Activated CD8-positive, alpha-beta memory T cell treated with anti-CD3 and anti-CD28 coated beads, Interleukin-2, amount 50 U/mL, for 1 hour (primary cell): Measurements from ENCODE around the gene CTNNA3.

Source experiments
- DNase-seq: peaks from one replicate; pipeline ENCODE4 v3.0.0-alpha.2; 2020; ENCODE audit errors: extremely low read depth

Gene CTNNA3

GRCh38 chr10:66218981-66219587, 1476.9 kb downstream of the CTNNA3 start:
- no peak for DNase-seq

- no peak for DNase-seq
Observed at GRCh38 chr10:66218289-66218688, 1477.7 kb downstream of the CTNNA3 start.

- DNase-seq, result no peak
Observed at GRCh38 chr10:66215920-66216319, 1480.1 kb downstream of the CTNNA3 start.

- no peak for DNase-seq
Observed at GRCh38 chr10:66214721-66215404, 1481.1 kb downstream of the CTNNA3 start.

GRCh38 chr10:66209025-66209424, 1487.0 kb downstream of the CTNNA3 start:
- DNase-seq, result no peak

GRCh38 chr10:66204838-66205237, 1491.2 kb downstream of the CTNNA3 start:
- no peak for DNase-seq

- DNase-seq, result no peak
Observed at GRCh38 chr10:66202101-66202500, 1493.9 kb downstream of the CTNNA3 start.

GRCh38 chr10:66192162-66192831, 1503.7 kb downstream of the CTNNA3 start:
- no peak for DNase-seq

- DNase-seq, result no peak
Observed at GRCh38 chr10:66190413-66190812, 1505.6 kb downstream of the CTNNA3 start.

GRCh38 chr10:66189271-66189670, 1506.7 kb downstream of the CTNNA3 start:
- DNase-seq, result no peak

GRCh38 chr10:66187053-66187733, 1508.8 kb downstream of the CTNNA3 start:
- DNase-seq, result no peak

- no peak for DNase-seq
Observed at GRCh38 chr10:66183028-66183427, 1513.0 kb downstream of the CTNNA3 start.

GRCh38 chr10:66180581-66181318, 1515.2 kb downstream of the CTNNA3 start:
- DNase-seq, result no peak

- DNase-seq, result no peak
Observed at GRCh38 chr10:66180021-66180420, 1516.0 kb downstream of the CTNNA3 start.

- DNase-seq, result no peak
Observed at GRCh38 chr10:66176772-66177171, 1519.2 kb downstream of the CTNNA3 start.

- no peak for DNase-seq
Observed at GRCh38 chr10:66167816-66168215, 1528.2 kb downstream of the CTNNA3 start.

GRCh38 chr10:66162560-66163143, 1533.3 kb downstream of the CTNNA3 start:
- DNase-seq, result no peak

- no peak for DNase-seq
Observed at GRCh38 chr10:66151346-66151745, 1544.6 kb downstream of the CTNNA3 start.

GRCh38 chr10:66148312-66148711, 1547.7 kb downstream of the CTNNA3 start:
- no peak for DNase-seq

GRCh38 chr10:66144016-66144415, 1552.0 kb downstream of the CTNNA3 start:
- no peak for DNase-seq

- no peak for DNase-seq
Observed at GRCh38 chr10:66102756-66103155, 1593.2 kb downstream of the CTNNA3 start.
